HepG2 (cell line): Measurements from ENCODE around the gene UQCRC2. TPM values are rescaled to one million over a fixed set of nuclear protein-coding genes. Genes with fewer than 3 reads are reported as not detected.
A peak's percentile ranks its signal among the peaks of the same experiment; 100 is the strongest.

Experiments used
- ATAC-seq: fragments of 200-7000 bp; cut with Tn5 transposase; 3 replicates; pipeline ENCODE4 v1.9.1; 2020; ENCODE audit warnings: mild to moderate bottlenecking, moderate library complexity
- BruUV-seq: library from RNA; stranded (reverse); fragments of 400-500 nt; replicated peaks from 2 replicates; lab custom pipeline; 2021; lab: Mats Ljungman, UMichigan
- CTCF ChIA-PET: fragments of 300-600 bp; formaldehyde crosslinking; extraction: SDS; loops from one replicate; lab custom pipeline; 2021; ENCODE audit warnings: low total read pairs, inconsistent platforms, low intra/inter-chr PET ratio; lab: Yijun Ruan, JAX
- POLR2A ChIA-PET: fragments of 350-600 bp; sonication (Branson Sonifier 250); formaldehyde crosslinking; loops from one replicate; lab custom pipeline; 2020; ENCODE audit warnings: antibody characterized with exemption, inconsistent platforms; lab: Yijun Ruan, JAX
- DNase-seq: peaks from one replicate; pipeline ENCODE4 v3.0.0-alpha.2; 2015; ENCODE audit warnings: low spot score
- FAIRE-seq: peaks from 3 replicates; lab custom pipeline; 2011; peaks lifted over from hg19 to GRCh38; lab: Jason Lieb, UNC
- H2AFZ ChIP-seq: one replicate; pipeline ENCODE4 v1.6.1; 2011; ENCODE audit warnings: low read length, inconsistent platforms
- H3K27ac ChIP-seq: fragments of 300-600 bp; 3 replicates; pipeline ENCODE4 v1.8.0; 2011; ENCODE audit warnings: mixed run types, mild to moderate bottlenecking, mixed read lengths, low read length, inconsistent platforms; ENCODE audit not compliant: insufficient read depth; ENCODE audit errors: extremely low read length
- H3K27me3 ChIP-seq, 2 experiments: fragments of 200-600 bp in 1 of 2; 2 replicates in 1 of 2; 3 replicates in 1 of 2; pipeline versions ENCODE4 v1.6.0 to v1.8.0; 2011; ENCODE audit warnings: low read length in 2 of 2, mild to moderate bottlenecking in 2 of 2, moderate library complexity in 2 of 2, inconsistent platforms in 1 of 2; ENCODE audit not compliant: insufficient read depth in 2 of 2, control insufficient read depth in 1 of 2
- H3K36me3 ChIP-seq, 2 experiments: fragments of 200-600 bp in 1 of 2; replicated peaks in 1 of 2; 2 replicates in 1 of 2; 3 replicates in 1 of 2; pipeline versions ENCODE4 v1.5.1 to v1.8.0; 2011; ENCODE audit warnings: low read length in 2 of 2, inconsistent platforms in 1 of 2; ENCODE audit not compliant: insufficient read depth in 2 of 2, control insufficient read depth in 1 of 2
- H3K4me1 ChIP-seq: 2 replicates; pipeline ENCODE4 v1.5.1; 2012; ENCODE audit warnings: low read length, inconsistent platforms; ENCODE audit not compliant: insufficient read depth
- H3K4me2 ChIP-seq: 2 replicates; pipeline ENCODE4 v1.6.0; 2011; ENCODE audit warnings: low read depth, low read length, inconsistent platforms
- H3K4me3 ChIP-seq, 3 experiments: fragments of 200-600 bp in 1 of 3; sonication (generic), shearing (Covaris generic) in 1 of 3; replicated peaks in 1 of 3; 2 replicates each; pipeline ENCODE4 v1.5.1; 2011 to 2016; ENCODE audit warnings: low read length in 3 of 3, inconsistent platforms in 2 of 3, low read depth in 2 of 3, mild to moderate bottlenecking in 2 of 3, control low read depth in 1 of 3, mixed read lengths in 1 of 3; ENCODE audit not compliant: insufficient read depth in 1 of 3
- H3K79me2 ChIP-seq: one replicate; pipeline ENCODE4 v1.6.1; 2011; ENCODE audit warnings: low read length, inconsistent platforms; ENCODE audit not compliant: insufficient read depth
- H3K9ac ChIP-seq: 2 replicates; pipeline ENCODE4 v1.6.0; 2011; ENCODE audit warnings: mild to moderate bottlenecking, low read depth, low read length, inconsistent platforms; ENCODE audit not compliant: insufficient read depth
- H3K9me3 ChIP-seq: 2 replicates; pipeline ENCODE4 v1.5.1; 2012; ENCODE audit warnings: mild to moderate bottlenecking, low read length
- H4K20me1 ChIP-seq: 2 replicates; pipeline ENCODE4 v1.6.0; 2011; ENCODE audit warnings: inconsistent platforms, mild to moderate bottlenecking, low read length, moderate library complexity; ENCODE audit not compliant: insufficient read depth
- BRCA1 ChIP-seq: sonication (generic); formaldehyde crosslinking; IDR thresholded peaks from 2 replicates; pipeline ENCODE4 v1.4.0; 2020; ENCODE audit warnings: missing genetic modification reagents
- CENPX ChIP-seq: sonication (generic); formaldehyde crosslinking; IDR thresholded peaks from 2 replicates; pipeline ENCODE4 v1.9.0; 2021; ENCODE audit warnings: mild to moderate bottlenecking, missing genetic modification reagents, moderate library complexity
- ESRRA ChIP-seq: sonication (generic); formaldehyde crosslinking; IDR thresholded peaks from 2 replicates; pipeline ENCODE4 v1.5.1; 2020; ENCODE audit warnings: mild to moderate bottlenecking, low read depth, missing genetic modification reagents
- HNF1B ChIP-seq: sonication (generic); formaldehyde crosslinking; IDR thresholded peaks from 2 replicates; pipeline ENCODE4 v1.5.1; 2020; ENCODE audit warnings: mild to moderate bottlenecking, moderate library complexity, missing genetic modification reagents
- HNRNPK ChIP-seq: fragments of 200-400 bp; formaldehyde crosslinking; IDR thresholded peaks from 2 replicates; pipeline ENCODE4 v1.6.1; 2018; ENCODE audit warnings: low read length, low read depth, moderate library complexity, mild to moderate bottlenecking; ENCODE audit not compliant: poor library complexity, severe bottlenecking
- KAT7 ChIP-seq: IDR thresholded peaks from 2 replicates; pipeline ENCODE4 v1.6.1; 2018; ENCODE audit warnings: borderline replicate concordance, missing compliant biosample characterization
- KDM5A ChIP-seq: fragments of 200-600 bp; sonication (generic); IDR thresholded peaks from 2 replicates; pipeline ENCODE4 v1.7.0; 2018; ENCODE audit warnings: antibody characterized with exemption, mild to moderate bottlenecking, low read length, borderline replicate concordance
- PAWR ChIP-seq: sonication (generic); formaldehyde crosslinking; IDR thresholded peaks from 2 replicates; pipeline ENCODE4 v1.4.0; 2020; ENCODE audit warnings: missing genetic modification reagents, mild to moderate bottlenecking, borderline replicate concordance
- PHF5A ChIP-seq: IDR thresholded peaks from one replicate; pipeline ENCODE4 v1.6.1; 2018; ENCODE audit warnings: low read depth, missing genetic modification reagents; ENCODE audit not compliant: unreplicated experiment
- RNF2 ChIP-seq: fragments of 450-650 bp; conservative IDR thresholded peaks from 2 replicates; pipeline ENCODE4 v1.6.1; 2016; ENCODE audit warnings: low read depth
- TMF1 ChIP-seq: sonication (generic); formaldehyde crosslinking; IDR thresholded peaks from 2 replicates; pipeline ENCODE4 v1.8.1; 2022; ENCODE audit warnings: low read depth, missing genetic modification reagents
- U2AF2 ChIP-seq: fragments of 200-400 bp; formaldehyde crosslinking; IDR thresholded peaks from 2 replicates; pipeline ENCODE4 v1.6.1; 2017; ENCODE audit warnings: low read depth, mild to moderate bottlenecking, low read length
- ZNF512 ChIP-seq: sonication (generic); formaldehyde crosslinking; IDR thresholded peaks from 2 replicates; pipeline ENCODE4 v1.4.0; 2020; ENCODE audit warnings: mild to moderate bottlenecking, missing genetic modification reagents
- ZNF547 ChIP-seq: sonication (generic); formaldehyde crosslinking; IDR thresholded peaks from 2 replicates; pipeline ENCODE4 v1.5.1; 2020; ENCODE audit warnings: mild to moderate bottlenecking, missing genetic modification reagents
- ZNF784 ChIP-seq: sonication (generic); formaldehyde crosslinking; IDR thresholded peaks from 2 replicates; pipeline ENCODE4 v1.5.1; 2020; ENCODE audit warnings: missing genetic modification reagents, mild to moderate bottlenecking, borderline replicate concordance
- ZNF816 ChIP-seq: sonication (generic); formaldehyde crosslinking; IDR thresholded peaks from 2 replicates; pipeline ENCODE4 v1.8.0; 2022; ENCODE audit warnings: missing genetic modification reagents, mild to moderate bottlenecking, borderline replicate concordance
- WGBS: methylation state at CpG from one replicate; pipeline ENCODE4 v1.1.6; 2017; ENCODE audit warnings: low lambda C conversion rate; 5-methylcytosine and 5-hydroxymethylcytosine counted together
- in situ Hi-C: cut with HindIII; loops from 2 replicates; pipeline ENCODE4 v1.10.0; 2017; ENCODE audit warnings: low pct_unique_long_range_greater_than_20kb; ENCODE audit not compliant: extremely low pct_ligation_motif_present
- intact Hi-C: fragments of 100-400 bp; cut with micrococcal nuclease; formaldehyde crosslinking; loops from one replicate; pipeline ENCODE4 v1.10.0; 2022; ENCODE audit not compliant: unreplicated experiment
- polyA plus RNA-seq, 8 experiments: library from polyadenylated mRNA; depleted of rRNA in 3 of 8; stranded (reverse) in 7 of 8; unstranded in 1 of 8; fragments of >200 nt; fragmentation: Illumina TruSeq in 4 of 8; extraction: Trizol in 4 of 8; gene quantifications; 2 replicates each; pipeline versions ENCODE4 v1.2.1 to v1.2.3, GENCODE V29; 2011 to 2016; ENCODE audit warnings: low read depth in 4 of 8, missing spikeins in 1 of 8, mixed read lengths in 1 of 8; ENCODE audit not compliant: insufficient read depth in 1 of 8
- total RNA-seq, 5 experiments: library from RNA; depleted of rRNA; stranded (reverse); fragments of >200 nt; fragmentation: Illumina TruSeq; extraction: Trizol; gene quantifications; 2 replicates each; pipeline ENCODE4 v1.2.3, GENCODE V29; 2016; ENCODE audit warnings: low read depth in 1 of 5

Gene UQCRC2
- total and polyA plus RNA-seq, 2 of the 13 experiments (the other 11 are each of a cell fraction or from before 2014, with no cell fraction given): 442 to 536 TPM

- TF ChIP-seq KDM5A (no peak), ESRRA (CRISPR knock-in tag) (no peak), BRCA1 (no peak)
Measured at GRCh38 chr16:21946889-21947635, 6.1 kb upstream of the UQCRC2 start (continued).

- H4K20me1 ChIP-seq: peaks cover 4% of the 10 kb centered on the region; the same call in 1 of the 2 replicates
- peaks cover 0 to 4% of the 10 kb centered on the region in 2 experiments; a peak in 1 of 5 replicates for H3K27me3 ChIP-seq
- peak overlapping the region; percentile 10 for H3K27ac ChIP-seq
- no peak overlapping the region for H3K9ac ChIP-seq
- DNase-seq (no peak), ATAC-seq (no peak), FAIRE-seq (no peak)
- peaks cover 63% of the 10 kb centered on the region for H3K4me1 ChIP-seq
- intact Hi-C loops (no loop called here), in situ Hi-C loops (loop anchor here (10.0 kb wide), 1 partner anchor 125 kb away; no protein-coding TSS in a partner anchor)
- ChIA-PET POLR2A (interaction anchor here (1.8 kb wide), 1 partner anchor 11 kb away, joined by 10 read pairs; no protein-coding TSS in a partner anchor), CTCF (interaction anchor here (0.7 kb wide), 1 partner anchor 13 kb away, joined by 3 read pairs; no protein-coding TSS in a partner anchor)
- no peak overlapping the region for H3K4me2 ChIP-seq
- 93% methylated on average over 1 of the region's 1 CpG for WGBS
- H3K79me2 ChIP-seq: peaks cover 41% of the 10 kb centered on the region
- H3K36me3 ChIP-seq: no peaks in the 10 kb centered on the region
- no peak overlapping the region for H3K4me3 ChIP-seq
- no peak overlapping the region for H2AFZ ChIP-seq
- no TSS peak for BruUV-seq
- H3K9me3 ChIP-seq: no peaks in the 10 kb centered on the region
- TF ChIP-seq TMF1 (CRISPR knock-in tag): no peak
- no peak for TF ChIP-seq ZNF547 (CRISPR knock-in tag)
- TF ChIP-seq ZNF512 (CRISPR knock-in tag): 0 out of 2 replicates have a peak, but pooled peaks have one; percentile 62
- no peak for TF ChIP-seq PAWR (CRISPR knock-in tag)
- TF ChIP-seq HNF1B: no peak
- no peak for TF ChIP-seq CENPX
- TF ChIP-seq RNF2: no peak
- peak; percentile 8; the same call in 1 of the 2 replicates for TF ChIP-seq KAT7 (CRISPR knock-in tag)
- TF ChIP-seq ZNF784 (CRISPR knock-in tag): 0 out of 2 replicates have a peak, but pooled peaks have one; percentile 40
- TF ChIP-seq U2AF2: 0 out of 2 replicates have a peak, but pooled peaks have one; percentile 64
- no peak for TF ChIP-seq PHF5A (CRISPR knock-in tag)
- TF ChIP-seq ZNF816 (CRISPR knock-in tag): 0 out of 2 replicates have a peak, but pooled peaks have one; percentile 34
- peak; percentile 54 for TF ChIP-seq HNRNPK
Measured at GRCh38 chr16:21949713-21950260, 3.4 kb upstream of the UQCRC2 start.
